Ovary (tissue), 3 donors: ENCODE results near the gene EIF2B4.

Experiments
- EP300 ChIP-seq: sonication (generic); formaldehyde crosslinking; IDR thresholded peaks from one replicate; pipeline ENCODE4 v1.6.1; 2017; ENCODE audit warnings: antibody characterized with exemption
- POLR2A ChIP-seq: fragments of 450-650 bp; IDR thresholded peaks from one replicate; pipeline ENCODE4 v1.6.1; 2017; ENCODE audit warnings: antibody characterized with exemption, mild to moderate bottlenecking, moderate library complexity
- TF ChIP-seq, protein P1 (sequence below), 3 donors: fragments of 450-650 bp in 2 of 3; fragments of 200-600 bp in 1 of 3; IDR thresholded peaks; one replicate each; pipeline versions ENCODE4 v1.5.1 to v1.8.0; 2016 to 2022; ENCODE audit warnings: antibody characterized with exemption in 3 of 3, mild to moderate bottlenecking in 1 of 3
- donor health status: DM: no; HTN: no; CAD: no.

DNA sequence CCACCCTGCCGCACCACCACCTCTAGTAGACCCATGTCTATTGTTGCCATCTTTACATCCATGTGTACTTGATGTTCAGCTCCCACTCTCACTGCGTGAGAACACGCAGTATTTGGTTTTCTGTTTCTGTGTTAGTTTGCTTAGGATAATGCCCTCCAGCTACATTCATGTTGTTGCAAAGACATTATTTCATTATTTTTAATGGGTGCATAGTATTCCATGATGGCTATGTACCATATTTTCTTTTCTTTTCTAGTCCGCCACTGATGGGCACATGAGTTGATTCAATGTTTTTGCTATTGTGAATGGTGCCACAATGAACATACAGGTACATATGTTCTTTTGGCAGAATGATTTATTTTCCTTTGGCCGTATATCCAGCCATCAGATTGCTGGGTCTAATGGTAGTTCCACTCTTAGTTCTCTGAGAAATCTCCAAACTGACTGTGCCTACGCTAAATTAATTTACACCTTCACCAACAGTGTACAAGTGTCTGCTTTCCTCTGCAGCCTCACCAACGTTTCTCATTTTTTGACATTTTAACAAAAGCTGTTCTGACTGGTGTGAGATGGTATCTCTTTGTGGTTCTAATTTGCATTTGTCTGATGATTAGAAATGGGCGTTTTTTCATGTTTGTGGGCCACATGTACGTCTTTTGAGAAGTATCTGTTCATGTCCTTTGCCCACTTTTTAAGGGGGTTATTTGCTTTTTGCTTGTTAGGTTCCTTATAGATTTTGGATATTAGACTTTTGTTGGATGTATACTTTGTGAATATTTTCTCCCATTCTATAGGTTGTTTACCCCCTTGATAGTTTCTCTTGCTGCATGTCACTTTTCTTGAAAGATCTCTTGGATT lies 20.9 kb upstream of the EIF2B4 start:
- TF ChIP-seq, protein P1, sequence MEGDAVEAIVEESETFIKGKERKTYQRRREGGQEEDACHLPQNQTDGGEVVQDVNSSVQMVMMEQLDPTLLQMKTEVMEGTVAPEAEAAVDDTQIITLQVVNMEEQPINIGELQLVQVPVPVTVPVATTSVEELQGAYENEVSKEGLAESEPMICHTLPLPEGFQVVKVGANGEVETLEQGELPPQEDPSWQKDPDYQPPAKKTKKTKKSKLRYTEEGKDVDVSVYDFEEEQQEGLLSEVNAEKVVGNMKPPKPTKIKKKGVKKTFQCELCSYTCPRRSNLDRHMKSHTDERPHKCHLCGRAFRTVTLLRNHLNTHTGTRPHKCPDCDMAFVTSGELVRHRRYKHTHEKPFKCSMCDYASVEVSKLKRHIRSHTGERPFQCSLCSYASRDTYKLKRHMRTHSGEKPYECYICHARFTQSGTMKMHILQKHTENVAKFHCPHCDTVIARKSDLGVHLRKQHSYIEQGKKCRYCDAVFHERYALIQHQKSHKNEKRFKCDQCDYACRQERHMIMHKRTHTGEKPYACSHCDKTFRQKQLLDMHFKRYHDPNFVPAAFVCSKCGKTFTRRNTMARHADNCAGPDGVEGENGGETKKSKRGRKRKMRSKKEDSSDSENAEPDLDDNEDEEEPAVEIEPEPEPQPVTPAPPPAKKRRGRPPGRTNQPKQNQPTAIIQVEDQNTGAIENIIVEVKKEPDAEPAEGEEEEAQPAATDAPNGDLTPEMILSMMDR (IDR thresholded peaks at IDR 0.05): no peak
- no peak for TF ChIP-seq POLR2A
- no peak for TF ChIP-seq EP300
